Measurements from ENCODE around the gene PLCB2. TPM values are rescaled to one million over a fixed set of nuclear protein-coding genes. Genes with fewer than 3 reads are reported as not detected.
A peak's percentile ranks its signal among the peaks of the same experiment; 100 is the strongest.

The PLCB2 gene
- total RNA-seq, 1 donor from 2014 or later, result 0.56 TPM

DNA sequence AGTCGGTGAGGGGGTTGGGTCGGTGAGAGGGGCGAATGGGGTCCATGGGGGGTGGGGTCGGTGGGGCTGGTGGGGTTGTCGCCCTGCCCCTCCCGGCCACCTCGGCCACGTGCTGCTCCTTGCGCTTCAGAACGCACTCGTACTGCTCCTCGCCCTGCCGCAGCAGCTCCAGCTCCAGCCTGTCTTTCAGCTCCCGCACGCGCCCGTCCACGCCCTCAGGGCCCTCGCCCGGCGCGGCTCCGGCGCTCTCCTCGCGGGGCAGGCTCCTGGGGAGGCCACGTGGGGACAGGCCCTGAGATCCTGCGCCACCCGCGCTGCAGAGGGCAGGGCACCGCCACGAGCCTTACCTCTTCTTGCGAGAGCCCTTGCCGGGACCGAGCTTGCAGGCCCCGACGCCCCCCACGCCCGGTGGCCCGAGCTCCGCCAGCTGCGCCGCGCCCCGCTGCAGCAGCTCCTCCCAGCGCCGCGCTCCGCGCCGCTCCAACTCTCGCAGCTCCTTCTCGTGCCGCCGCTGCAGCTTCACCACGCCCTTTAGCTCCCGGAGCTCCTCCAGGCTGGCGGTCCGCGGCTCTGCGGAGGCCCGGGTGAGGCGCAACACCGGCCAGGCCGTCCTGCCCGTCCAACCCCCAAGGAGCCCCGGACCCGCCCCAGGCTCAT lies 16.7 kb downstream of the PLCB2 start:
- Histone ChIP-seq H3K4me2 (peak overlapping the region; percentile 83), H3K27ac (no peak overlapping the region)
- H3K4me3 Mint-ChIP-seq, result no peak overlapping the region

DNA sequence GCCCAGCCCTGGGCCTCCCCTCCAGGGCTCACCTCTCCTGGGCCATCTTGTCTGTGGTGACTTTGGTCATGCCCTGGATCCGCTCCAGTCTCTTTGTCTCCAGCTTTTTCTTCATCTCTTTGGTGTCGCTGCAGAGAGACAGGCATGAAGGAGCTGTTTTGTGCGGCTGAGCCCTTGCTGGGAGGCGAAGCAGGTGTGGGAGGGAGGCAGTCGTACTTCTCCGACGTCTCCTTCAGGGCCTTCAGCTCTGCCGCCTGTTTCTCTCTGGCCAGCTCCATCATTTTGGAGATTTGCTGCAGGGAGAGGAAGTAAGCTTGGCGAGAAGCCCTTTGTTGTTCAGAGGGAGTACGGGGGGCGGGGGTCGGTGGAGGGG lies 17.2 kb downstream of the PLCB2 start:
- Histone ChIP-seq H4K20me1 (ENCODE audit: low read depth) (no peaks in the 10 kb centered on the region), H3K4me1 (peaks cover 31% of the 10 kb centered on the region), H3K79me2 (ENCODE audit: low read depth) (no peaks in the 10 kb centered on the region), H3F3A (ENCODE audit: low read depth) (peaks cover 12% of the 10 kb centered on the region), H3K4me2 (peak overlapping the region; percentile 83), H3K9me3 (ENCODE audit: low read depth) (no peaks in the 10 kb centered on the region), H3K27ac (no peak overlapping the region), H3K27me3 (peaks cover 84% of the 10 kb centered on the region), H3K4me3 (no peak overlapping the region), H3K9ac (no peak overlapping the region), H2AFZ (replicated peaks) (peak overlapping the region; percentile 79), H3K36me3 (no peaks in the 10 kb centered on the region)
- Mint-ChIP-seq H3K4me1 (peaks cover 61% of the 10 kb centered on the region), H3K27me3 (ENCODE audit: insufficient read depth, low read depth) (peaks cover 22% of the 10 kb centered on the region), H3K4me3 (peak overlapping the region; percentile 79), H3K27ac (peak overlapping the region; percentile 72), H3K9me3 (no peaks in the 10 kb centered on the region), H3K36me3 (no peaks in the 10 kb centered on the region)
- TF ChIP-seq EZH2phosphoT487 (IDR thresholded peaks at IDR 0.05), result no peak
- TF ChIP-seq CTCF (IDR thresholded peaks at IDR 0.05), result no peak
- no peak for TF ChIP-seq EZH2 (IDR thresholded peaks at IDR 0.05)
- no peak for DNase-seq (ENCODE audit: low spot score)

More for the DNA sequence above, 16.7 kb downstream of the PLCB2 start:
- H4K20me1 ChIP-seq (ENCODE audit: low read depth), result no peaks in the 10 kb centered on the region
- H3K9me3 ChIP-seq (ENCODE audit: low read depth), result no peaks in the 10 kb centered on the region
- Mint-ChIP-seq H3K4me1 (peaks cover 60% of the 10 kb centered on the region), H3K27me3 (ENCODE audit: insufficient read depth, low read depth) (peaks cover 22% of the 10 kb centered on the region), H3K36me3 (no peaks in the 10 kb centered on the region), H3K9me3 (no peaks in the 10 kb centered on the region), H3K27ac (no peak overlapping the region)
- H3K4me1 ChIP-seq, result peaks cover 27% of the 10 kb centered on the region
- H3K79me2 ChIP-seq (ENCODE audit: low read depth), result no peaks in the 10 kb centered on the region
- peak overlapping the region; percentile 41 for H3K4me3 ChIP-seq
- TF ChIP-seq EZH2 (IDR thresholded peaks at IDR 0.05), result peak; percentile 27
- TF ChIP-seq EZH2phosphoT487 (IDR thresholded peaks at IDR 0.05), result peak; percentile 51
- TF ChIP-seq CTCF (IDR thresholded peaks at IDR 0.05), result no peak
- peaks cover 12% of the 10 kb centered on the region for H3F3A ChIP-seq (ENCODE audit: low read depth)
- H3K36me3 ChIP-seq, result no peaks in the 10 kb centered on the region
- peak overlapping the region; percentile 87 for H2AFZ ChIP-seq (replicated peaks)
- H3K27me3 ChIP-seq, result peaks cover 78% of the 10 kb centered on the region
- H3K9ac ChIP-seq, result no peak overlapping the region
- peak; percentile 87 for DNase-seq (ENCODE audit: low spot score)

GRCh38 chr15:40289140-40289775 lies 18.5 kb downstream of the PLCB2 start:
- Histone ChIP-seq H3K9ac (no peak overlapping the region), H3K4me3 (no peak overlapping the region), H3K36me3 (no peaks in the 10 kb centered on the region), H3F3A (ENCODE audit: low read depth) (peaks cover 14% of the 10 kb centered on the region), H4K20me1 (ENCODE audit: low read depth) (peaks cover 5% of the 10 kb centered on the region), H3K27me3 (peaks cover 96% of the 10 kb centered on the region), H3K9me3 (ENCODE audit: low read depth) (no peaks in the 10 kb centered on the region), H3K27ac (no peak overlapping the region), H2AFZ (replicated peaks) (no peak overlapping the region), H3K4me1 (peaks cover 38% of the 10 kb centered on the region), H3K79me2 (ENCODE audit: low read depth) (no peaks in the 10 kb centered on the region), H3K4me2 (no peak overlapping the region)
- peaks cover 58% of the 10 kb centered on the region for H3K4me1 Mint-ChIP-seq
- peak overlapping the region; percentile 69 for H3K4me3 Mint-ChIP-seq
- DNase-seq (ENCODE audit: low spot score), result no peak
- TF ChIP-seq EZH2phosphoT487 (IDR thresholded peaks at IDR 0.05), result no peak
- TF ChIP-seq EZH2 (IDR thresholded peaks at IDR 0.05), result no peak
- TF ChIP-seq CTCF (IDR thresholded peaks at IDR 0.05), result no peak
- H3K27me3 Mint-ChIP-seq (ENCODE audit: insufficient read depth, low read depth), result peaks cover 25% of the 10 kb centered on the region
- no peaks in the 10 kb centered on the region for H3K36me3 Mint-ChIP-seq
- no peaks in the 10 kb centered on the region for H3K9me3 Mint-ChIP-seq
- peak overlapping the region; percentile 59 for H3K27ac Mint-ChIP-seq

Data from neural progenitor cell (in vitro differentiated cells).